NCI-H1092 (cell line): Measurements from ENCODE around the gene ZNF619.
A peak's percentile ranks its signal among the peaks of the same experiment; 100 is the strongest.
"Not testable (repeated sequence)": the region's sequence is repeated elsewhere in the genome, so short reads cannot be mapped to it uniquely, and the experiment has no call there.

Experiments used
- DNase-seq: peaks from one replicate; lab custom pipeline; 2025; lab: John Stamatoyannopoulos, UW

ZNF619 gene

DNA sequence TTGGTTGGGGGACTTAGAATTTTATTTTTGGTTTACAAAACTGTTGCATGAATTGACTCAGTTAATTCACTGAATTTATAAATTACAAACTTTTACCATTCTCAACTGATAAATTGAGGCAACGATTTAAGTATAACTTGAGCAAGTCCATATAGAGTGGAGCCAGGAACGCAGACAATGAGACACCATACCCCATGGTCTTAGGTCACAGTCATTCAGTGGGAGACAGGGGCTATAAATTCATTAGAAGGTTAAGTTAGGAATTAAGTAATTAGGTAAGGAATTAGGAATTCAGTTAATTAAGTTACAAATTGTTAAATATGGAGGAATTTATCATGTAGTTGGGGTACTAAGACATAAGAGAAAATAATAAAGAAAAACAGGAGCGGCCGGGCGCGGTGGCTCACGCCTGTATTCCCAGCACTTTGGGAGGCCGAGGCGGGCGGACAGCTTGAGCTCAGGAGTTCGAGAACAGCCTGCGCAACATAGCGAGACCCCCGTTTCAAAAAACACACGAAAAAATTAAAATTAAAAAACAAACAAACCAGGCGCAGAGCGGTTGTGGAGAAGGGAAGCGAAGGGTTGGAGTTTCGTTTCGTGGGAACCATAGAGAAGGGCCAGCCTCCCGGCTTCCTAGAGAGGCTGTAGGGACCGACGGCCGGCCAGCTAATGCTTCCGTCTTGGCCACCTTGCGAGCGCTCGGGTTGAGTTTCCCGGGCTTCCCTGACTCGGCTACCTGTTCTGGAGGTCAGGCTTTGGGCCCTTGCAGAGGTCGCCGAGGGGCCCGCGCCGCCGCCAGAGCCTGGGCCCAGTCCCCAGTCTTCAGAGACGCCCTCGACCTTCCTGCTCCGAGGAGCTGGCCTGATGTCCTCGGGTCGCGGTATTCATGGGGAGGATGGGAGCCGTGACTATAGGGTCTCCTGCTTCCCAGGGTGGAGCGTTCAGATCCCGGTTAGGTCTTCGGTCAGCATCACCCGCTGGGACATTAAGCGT, at the start of gene ZNF619:
Gene ZNF619 (plus strand): TSS at position 645 of the 993 bp plus-strand sequence. CDS start 858 bp downstream, outside the sequence.
- DNase-seq: peak; percentile 39

DNA sequence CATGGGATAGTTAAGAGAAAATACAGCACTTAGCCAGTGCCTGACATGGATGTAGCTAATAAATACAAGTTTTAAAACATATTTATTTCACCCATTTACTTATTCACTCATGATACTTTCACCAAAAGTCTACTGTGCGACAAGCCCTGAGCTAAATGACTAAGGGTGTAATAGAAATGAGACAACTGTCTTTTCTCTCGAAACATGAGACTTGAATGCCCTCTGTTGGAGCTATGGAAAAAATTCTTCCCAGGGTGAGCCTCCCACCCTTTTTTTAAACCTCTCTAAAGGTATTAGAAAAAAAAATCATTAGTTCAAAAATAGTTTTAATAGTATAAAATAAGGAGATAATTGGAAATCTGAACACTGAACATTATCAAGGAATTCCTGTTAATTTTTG, 44.1 kb upstream of the ZNF619 start:
- DNase-seq: no peak

DNA sequence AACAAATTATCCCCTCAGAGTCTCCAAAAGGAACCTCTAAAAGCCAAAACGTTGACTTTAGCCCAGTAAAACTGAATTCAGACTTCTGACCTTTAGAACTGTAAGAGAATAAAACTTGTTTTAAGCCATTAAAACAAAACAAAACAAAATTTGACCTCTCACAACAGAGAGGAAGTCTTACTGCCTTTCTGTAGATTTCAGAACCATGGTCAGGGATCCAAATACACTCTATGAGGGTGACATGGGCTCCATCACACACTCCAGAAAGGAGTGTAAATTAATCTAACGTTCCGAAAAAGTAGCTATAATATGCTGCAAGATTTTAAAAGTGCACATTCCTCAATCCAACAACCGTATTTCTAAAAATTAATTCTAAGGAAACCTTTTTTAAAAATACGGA, 39.0 kb upstream of the ZNF619 start:
- DNase-seq: no peak

DNA sequence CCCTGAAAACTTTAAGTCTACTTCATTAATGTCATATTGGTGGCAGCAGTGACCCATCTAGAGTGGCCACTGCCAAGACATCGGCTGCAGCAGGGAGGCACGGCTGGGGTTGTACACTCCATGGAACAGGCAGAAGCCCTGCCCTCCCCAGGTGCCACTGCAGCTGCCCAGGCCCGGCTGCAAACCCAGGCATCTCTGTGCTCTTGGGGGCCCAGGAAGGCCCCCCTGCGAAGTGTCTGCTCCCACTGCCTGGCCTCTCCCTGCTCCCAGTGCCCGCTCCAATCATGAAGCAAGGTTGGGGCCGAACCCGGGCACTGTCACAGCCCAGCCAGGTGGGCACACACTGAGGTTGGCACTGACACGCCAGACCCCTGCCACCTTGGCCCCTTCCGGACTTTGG, 31.9 kb upstream of the ZNF619 start:
- DNase-seq: no peak

DNA sequence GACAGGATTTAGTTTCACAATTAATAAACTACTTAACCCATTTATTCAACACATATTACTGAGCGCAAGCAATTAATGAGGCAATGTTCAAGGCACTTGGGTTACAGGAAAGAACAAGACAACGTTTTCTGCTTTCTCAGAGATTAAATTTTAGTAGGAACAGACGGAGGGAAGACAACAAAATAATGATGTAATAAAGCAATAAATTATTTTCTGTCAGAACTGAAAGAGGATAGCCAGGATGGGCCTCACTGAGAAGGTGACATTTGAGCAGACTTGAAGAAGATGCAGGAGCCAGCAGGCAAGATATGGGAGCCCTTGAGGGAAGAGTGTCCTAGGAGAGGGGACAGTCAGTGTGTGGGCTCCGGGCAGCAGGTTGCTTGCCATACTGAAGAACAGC, 31.0 kb upstream of the ZNF619 start:
- DNase-seq: no peak

DNA sequence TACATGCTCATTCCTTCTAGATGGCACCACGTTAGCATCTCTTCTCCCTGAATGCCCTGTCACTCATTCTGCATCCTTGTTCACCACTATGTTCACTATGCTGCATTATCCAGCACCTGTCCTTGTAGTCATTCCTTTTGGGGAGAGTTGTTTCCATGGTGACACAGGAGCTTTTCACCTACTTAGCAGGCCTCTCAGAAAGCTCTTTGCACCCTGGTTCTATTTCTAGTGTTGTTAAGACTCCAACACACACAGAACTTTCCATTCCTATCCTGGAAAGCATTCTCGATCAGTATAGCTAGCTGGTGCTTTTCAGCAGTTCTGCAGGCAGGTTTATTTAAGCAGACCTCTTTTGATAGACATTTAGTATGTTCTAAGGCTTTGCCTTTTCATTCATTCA, 26.5 kb upstream of the ZNF619 start:
- DNase-seq: no peak

DNA sequence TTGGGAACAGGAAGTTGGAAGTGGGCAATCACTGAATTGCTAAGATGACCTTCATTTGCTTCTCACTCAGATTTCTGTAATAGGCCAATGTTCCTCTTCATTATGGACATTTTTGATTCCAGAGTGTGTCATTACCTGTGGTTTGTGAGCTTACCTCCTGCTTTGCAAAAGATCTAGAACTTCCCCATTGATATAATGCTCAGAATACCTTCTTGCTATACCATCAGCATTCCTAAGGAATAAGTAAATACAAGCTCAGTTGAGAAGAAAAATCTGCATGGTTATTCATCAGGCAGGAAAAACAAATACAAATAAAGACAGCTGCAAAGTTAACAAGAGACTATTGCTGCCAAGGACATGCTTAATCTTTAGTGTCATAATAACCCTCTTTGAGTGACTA, 25.4 kb upstream of the ZNF619 start:
- DNase-seq: no peak

DNA sequence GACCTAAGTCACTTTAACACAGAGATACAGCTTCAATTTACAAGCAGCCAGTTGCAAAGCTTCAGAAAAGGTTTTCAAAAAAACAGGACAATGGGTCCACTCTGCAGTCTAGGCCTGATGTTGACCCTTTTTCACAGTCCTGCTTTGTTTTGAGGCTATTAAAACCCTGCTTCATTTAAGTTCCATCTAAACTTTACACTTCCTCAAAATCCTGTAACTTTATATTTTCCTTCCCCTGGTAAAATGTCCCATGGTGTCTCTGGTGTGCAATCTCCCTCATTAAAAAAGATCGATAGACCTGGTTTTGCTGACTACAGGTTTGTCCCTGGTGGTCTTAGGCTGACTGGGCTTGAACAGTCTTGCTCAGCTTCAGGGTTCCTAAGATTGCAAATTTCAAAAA, 24.9 kb upstream of the ZNF619 start:
- no peak for DNase-seq

DNA sequence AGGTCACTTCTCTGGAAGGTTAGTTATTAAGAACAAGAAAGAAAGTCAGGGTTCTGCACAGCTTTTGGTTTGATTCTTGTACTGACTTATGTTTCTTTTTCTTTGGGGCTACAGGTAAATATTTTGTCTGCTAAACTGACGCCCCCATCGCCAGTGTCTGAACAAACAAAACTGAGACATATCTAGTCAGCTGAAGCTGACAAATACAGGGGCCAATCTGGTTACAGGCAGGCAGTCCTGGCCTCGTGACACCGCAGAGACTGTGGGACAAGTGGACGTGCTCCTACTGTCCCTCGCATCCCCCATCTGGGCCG, 24.4 kb upstream of the ZNF619 start:
- DNase-seq: no peak

DNA sequence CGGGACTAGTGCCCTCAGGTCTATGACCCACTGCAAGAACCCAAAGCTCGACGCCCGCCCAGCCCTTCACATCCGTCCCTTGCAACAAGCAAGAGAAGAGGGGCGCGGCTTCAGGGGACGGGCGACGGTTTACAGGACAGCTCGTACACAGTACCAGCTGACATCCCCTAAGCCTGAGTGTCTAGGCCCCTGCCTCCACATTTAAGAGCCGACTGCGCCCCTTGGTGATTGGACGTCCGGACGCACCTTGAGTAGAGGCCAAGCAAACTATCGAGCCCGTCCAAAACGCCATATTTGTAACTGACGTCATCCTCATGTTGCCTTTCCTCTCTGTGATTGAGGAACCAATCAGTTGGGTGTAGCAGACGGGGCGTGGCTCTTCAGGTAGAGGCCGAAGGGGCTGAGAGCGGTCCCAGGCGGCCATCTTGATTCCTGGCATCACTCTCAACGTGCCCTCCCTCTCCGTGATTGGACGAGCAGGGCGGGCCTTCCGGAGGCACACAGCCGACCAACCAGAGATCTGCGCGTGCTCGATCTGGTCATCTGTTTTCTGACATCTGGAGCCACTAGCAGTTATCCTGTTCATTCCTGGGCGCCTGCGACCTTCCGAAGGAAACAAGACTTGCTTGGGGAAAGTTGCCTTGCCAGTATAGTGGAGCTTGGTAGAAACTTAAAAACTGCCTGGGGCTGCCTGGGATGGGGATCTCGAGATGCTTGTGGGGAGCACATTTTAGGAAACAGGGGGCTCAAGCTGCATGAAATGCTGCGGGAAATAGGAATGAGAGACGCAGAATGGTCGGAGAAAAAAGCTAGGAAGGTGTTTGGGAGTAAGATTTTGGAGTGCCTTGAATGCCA, 23.8 kb upstream of the ZNF619 start:
- DNase-seq: peak; percentile 97

DNA sequence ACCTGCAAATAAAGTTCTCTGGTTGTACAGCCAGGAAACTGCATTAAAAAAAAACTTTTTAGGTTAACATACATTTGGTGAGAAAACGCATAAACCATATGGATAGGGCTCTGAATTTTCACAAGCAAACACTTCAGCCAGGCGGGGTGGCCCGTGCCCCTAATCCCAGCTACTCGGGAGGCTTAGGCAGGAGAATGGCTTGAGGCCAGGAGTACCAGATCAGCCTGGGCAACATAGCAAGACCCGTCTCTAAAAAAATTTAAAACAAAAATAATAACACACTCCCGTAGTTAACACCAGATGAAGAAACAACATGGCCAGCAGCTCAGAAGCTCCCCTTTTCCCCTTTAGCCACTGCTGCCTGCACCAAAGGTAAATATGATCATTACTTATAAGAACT, 23.0 kb upstream of the ZNF619 start:
- DNase-seq: no peak

DNA sequence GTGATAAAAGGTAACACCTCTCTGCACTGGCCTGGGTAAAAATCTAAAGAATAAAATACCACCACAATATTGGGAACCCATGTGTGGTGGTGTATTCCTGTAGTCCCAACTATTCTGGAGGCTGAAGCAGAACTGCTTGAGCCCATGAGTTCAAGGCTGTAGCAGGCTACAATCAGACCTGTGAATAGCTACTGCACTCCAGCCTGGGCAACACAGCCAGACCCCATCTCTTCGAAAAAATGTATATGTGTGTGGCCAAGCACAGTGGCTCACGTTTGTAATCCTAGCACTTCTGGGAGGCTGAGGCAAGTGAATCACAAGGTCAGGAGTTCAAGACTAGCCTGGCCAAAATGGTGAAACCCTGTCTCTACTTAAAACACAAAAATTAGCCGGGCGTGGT, 21.6 kb upstream of the ZNF619 start:
- no peak for DNase-seq

DNA sequence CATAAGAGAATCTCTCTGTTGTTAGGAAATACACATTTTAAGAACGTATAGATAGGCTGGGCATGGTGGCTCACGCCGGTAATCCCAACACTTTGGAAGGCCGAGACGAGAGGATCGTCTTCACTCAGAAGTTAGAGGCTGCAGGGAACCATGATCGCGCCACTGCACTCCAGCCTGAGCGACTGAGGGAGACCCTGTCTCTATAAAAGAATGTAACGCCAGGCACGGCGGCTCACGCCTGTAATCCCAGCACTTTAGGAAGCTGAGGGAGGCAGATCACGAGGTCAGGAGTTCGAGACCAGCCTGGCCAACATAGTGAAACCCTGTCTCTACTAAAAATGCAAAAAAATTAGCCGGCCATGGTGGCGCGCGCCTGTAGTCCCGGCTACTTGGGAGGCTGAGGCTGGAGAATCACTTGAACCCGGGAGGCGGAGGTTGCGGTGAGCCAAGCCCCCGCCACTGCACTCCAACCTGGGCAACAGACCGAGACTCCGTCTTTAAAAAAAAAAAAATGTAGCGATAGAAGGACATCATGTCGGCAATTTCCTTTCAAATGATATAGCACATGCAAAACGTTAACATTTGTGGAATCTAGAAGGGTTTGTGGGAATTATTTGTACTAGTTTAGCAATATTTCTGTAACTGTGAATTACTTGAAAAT, 20.5 kb upstream of the ZNF619 start:
- no peak for DNase-seq

DNA sequence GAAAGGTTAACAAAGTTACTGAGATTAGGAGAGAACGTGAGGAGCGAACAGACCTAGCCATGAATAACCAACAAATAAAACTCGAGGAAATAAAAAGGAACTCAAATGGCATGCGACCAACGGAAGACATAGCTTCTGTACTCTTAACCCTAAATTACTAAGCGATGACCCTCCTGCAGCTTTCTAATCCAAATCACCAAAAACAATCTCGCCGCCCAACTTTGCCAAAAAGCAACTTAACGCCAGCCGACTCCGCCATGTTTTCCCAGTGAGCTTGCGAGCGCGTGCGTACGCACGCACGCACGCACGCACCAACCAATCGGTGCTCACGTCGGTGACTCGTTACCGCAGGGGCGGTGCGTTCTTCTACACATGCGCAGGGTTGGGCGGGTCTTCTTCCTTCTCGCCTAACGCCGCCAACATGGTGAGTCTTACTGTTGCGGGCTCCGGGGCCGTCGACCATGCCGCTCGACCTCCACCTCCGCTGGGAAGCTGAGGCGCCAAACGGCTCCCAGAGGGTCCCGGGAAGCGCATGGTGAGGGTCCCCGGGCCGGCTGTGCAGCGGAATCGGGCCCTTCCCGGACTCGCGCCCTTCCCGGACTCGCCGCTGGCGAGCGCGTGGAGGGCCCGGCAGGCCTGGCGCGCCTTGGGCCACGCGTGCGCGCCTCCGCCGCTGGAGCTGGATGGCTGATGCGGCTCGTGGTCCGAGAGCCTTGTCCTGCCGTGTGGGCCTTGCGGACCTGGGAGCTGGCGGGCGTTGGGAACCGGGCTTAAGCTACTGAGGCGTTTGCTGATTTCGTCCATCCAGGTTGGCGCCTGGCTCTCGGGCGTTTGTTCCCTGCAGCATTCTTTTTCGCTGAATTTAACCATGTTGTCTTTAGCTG, 19.7 kb upstream of the ZNF619 start, which contains the start of gene RPL14:
Gene RPL14 (plus strand): TSS at position 400 of the 884 bp plus-strand sequence. CDS start 133 bp downstream, at position 533.
- DNase-seq: peak; percentile 91

DNA sequence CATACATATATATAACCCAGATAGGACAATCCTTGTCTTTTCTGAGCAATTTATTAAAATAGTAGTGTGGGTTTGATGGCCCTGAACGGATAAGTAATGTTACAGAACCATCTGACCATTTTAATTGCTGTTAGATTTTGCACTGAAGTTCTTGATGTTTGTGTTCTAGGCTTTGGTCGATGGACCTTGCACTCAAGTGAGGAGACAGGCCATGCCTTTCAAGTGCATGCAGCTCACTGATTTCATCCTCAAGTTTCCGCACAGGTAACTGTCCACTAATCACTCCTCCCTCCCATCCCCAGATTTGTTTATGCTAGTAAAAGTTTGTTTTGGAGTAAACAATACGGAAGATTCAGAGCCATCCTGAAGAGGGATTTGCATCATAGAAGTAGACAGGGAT, 18.4 kb upstream of the ZNF619 start:
- DNase-seq: no peak

DNA sequence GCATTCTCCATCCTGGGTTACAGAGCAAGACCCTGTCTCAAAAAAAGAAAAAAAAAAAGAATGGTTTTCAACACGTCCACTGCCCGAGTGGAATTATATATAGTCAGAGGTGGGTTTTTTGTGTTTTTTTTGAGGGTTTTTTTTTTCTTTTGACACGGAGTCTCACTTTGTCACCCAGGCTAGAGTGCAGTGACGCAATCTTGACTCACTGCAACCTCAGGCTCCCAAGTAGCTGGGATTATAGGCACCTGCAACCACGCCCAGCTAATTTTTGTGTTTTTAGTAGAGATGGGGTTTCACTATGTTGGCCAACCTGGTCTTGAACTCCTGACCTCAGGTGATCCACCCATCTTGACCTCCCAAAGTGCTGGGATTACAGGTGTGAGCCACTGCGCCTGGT, 16.4 kb upstream of the ZNF619 start:
- DNase-seq: not testable (repeated sequence)

DNA sequence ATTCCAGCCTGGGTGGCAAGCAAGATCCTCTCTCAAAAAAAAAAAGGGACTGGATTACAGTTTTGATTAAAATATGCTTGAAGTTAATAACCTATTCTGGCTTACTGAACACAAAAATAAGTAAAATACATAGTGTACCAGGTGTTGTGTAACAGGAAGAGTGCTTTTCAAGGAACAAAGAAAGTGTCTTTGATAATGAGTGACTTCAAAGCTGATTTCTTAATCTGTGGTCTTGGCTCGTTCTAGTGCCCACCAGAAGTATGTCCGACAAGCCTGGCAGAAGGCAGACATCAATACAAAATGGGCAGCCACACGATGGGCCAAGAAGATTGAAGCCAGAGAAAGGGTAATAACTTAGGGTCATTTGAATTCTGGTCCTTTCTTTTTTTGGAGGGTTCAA, 15.8 kb upstream of the ZNF619 start:
- no peak for DNase-seq

DNA sequence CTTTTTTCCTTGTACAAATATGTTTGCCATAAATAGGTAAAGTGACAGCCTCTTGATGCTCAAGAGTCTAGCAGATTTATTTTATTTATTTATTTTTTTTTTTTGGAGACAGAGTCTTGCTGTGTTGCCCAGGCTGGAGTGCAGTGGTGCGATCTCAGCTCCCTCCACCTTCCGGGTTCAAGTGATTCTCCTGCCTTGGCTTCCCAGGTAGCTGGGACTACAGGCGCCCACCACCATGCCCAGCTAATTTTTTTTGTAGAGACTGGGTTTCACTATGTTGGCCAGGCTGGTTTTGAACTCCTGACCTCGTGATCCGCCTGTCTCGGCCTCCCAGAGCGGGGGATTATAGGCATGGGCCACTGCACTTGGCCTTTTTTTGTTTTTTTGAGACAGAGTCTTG, 14.1 kb upstream of the ZNF619 start:
- DNase-seq: not testable (repeated sequence)

DNA sequence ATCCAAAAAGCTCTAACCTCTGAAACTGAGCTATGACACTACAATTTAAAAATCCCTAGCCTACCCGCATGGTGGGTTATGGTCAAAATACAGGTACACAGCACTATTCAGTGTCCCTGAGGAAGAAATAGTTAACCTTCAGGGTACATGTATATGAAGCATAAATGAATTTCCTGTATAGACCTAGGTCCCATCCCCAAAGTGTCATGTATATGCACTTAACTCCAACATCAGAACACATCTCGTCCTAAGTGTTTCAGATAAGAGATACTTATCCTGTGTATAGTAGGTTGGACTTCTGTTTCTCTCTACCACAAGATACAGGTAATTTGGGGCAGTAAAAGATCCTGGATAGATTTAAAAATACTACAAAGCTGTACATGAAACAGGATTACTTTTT, 13.3 kb upstream of the ZNF619 start:
- no peak for DNase-seq

DNA sequence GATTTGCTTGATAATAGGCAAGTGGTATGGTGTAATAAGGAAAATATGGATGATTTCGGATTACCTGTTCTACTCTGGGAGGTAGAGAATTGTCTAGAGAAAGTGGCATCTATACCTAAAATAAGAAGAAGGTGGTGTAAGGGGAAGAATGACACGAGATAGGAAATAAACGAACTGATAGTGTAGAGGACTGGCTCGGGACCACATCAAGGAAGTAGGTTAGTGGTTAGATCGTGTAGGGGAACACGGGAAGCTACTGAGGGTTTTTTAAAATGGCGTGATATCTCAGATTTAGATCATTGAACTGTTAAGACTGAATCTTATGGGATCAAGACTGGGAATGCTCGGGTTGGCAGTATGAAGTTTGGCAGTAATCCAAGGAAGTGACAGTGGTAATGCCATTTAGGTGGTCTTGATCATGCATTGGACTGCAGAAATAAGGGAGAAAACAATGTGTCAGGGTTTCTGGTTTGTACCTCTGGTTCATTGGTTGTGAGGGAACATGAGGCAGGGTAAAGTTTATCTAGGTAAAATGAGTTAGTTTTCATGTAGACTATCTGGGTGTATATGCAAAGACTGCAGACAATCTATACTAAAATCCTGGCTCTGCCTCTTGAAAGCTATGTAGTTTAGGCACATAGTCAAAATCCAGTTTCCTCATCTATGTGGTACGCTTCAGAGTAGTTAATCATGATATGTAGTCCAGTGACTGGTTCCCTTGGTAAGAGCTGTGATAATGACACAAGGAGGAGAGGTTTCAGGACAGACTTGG, 12.4 kb upstream of the ZNF619 start:
- no peak for DNase-seq

DNA sequence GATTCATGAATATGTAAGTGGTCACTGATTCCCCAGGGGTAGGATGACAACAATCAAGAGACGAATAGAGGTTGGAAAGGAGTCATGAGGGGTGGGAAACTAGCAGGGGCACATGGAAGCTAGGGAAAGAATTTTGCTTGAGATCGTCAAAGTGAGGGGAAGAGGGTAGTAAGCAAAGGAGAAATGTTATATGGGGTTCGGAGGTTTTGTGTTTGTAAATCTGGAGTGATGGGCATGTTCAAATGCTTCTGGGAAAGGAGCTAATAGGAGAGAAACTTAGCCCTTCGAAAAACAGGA, 11.9 kb upstream of the ZNF619 start:
- DNase-seq: no peak
